ENCODE measurements around the gene STAB2.

Gene STAB2

GRCh38 chr12:103783744-103784664, 196.9 kb downstream of the STAB2 start:
- DNase-seq: no peak

- no peak for DNase-seq
Observed at GRCh38 chr12:103785243-103786031, 198.4 kb downstream of the STAB2 start.

- DNase-seq: no peak
Observed at GRCh38 chr12:103786201-103786600, 199.1 kb downstream of the STAB2 start.

- DNase-seq: no peak
Observed at GRCh38 chr12:103791350-103791920, 204.4 kb downstream of the STAB2 start.

GRCh38 chr12:103793046-103793445, 206.0 kb downstream of the STAB2 start:
- DNase-seq: no peak

GRCh38 chr12:103793512-103794045, 206.5 kb downstream of the STAB2 start:
- no peak for DNase-seq

- DNase-seq: no peak
Observed at GRCh38 chr12:103794309-103795213, 207.5 kb downstream of the STAB2 start.

GRCh38 chr12:103798586-103798985, 211.5 kb downstream of the STAB2 start:
- DNase-seq: no peak

GRCh38 chr12:103799504-103799856, 212.4 kb downstream of the STAB2 start:
- DNase-seq: no peak

- no peak for DNase-seq
Observed at GRCh38 chr12:103799857-103800771, 213.0 kb downstream of the STAB2 start.

GRCh38 chr12:103801709-103802585, 214.9 kb downstream of the STAB2 start:
- DNase-seq: no peak

- no peak for DNase-seq
Observed at GRCh38 chr12:103802586-103802886, 215.5 kb downstream of the STAB2 start.

- DNase-seq: no peak
Observed at GRCh38 chr12:103803847-103804246, 216.8 kb downstream of the STAB2 start.

GRCh38 chr12:103805655-103806360, 218.7 kb downstream of the STAB2 start:
- DNase-seq: no peak

- no peak for DNase-seq
Observed at GRCh38 chr12:103806803-103807202, 219.7 kb downstream of the STAB2 start.

GRCh38 chr12:103807561-103808238, 220.6 kb downstream of the STAB2 start:
- DNase-seq: no peak

- DNase-seq: no peak
Observed at GRCh38 chr12:103808239-103808880, 221.3 kb downstream of the STAB2 start.

GRCh38 chr12:103809154-103809553, 222.1 kb downstream of the STAB2 start:
- DNase-seq: no peak
